GM21576 (cell line): ENCODE data around the gene GPR146.

Experiments used
- ATAC-seq: cut with Tn5 transposase; IDR thresholded peaks from one replicate; pipeline ENCODE4 v1.9.1; 2021; ENCODE audit warnings: mild to moderate bottlenecking, moderate library complexity; ENCODE audit not compliant: unreplicated experiment

The GPR146 gene

GRCh38 chr7:1090686-1091643, 46.6 kb downstream of the GPR146 start:
- ATAC-seq = no peak

- no peak for ATAC-seq
Observed at GRCh38 chr7:1091644-1092027, 47.3 kb downstream of the GPR146 start.

- ATAC-seq = no peak
Observed at GRCh38 chr7:1092161-1092632, 47.9 kb downstream of the GPR146 start.

- ATAC-seq = no peak
Observed at GRCh38 chr7:1092806-1093501, 48.6 kb downstream of the GPR146 start.

GRCh38 chr7:1093502-1093843, 49.1 kb downstream of the GPR146 start:
- no peak for ATAC-seq

GRCh38 chr7:1093916-1094508, 49.7 kb downstream of the GPR146 start:
- ATAC-seq = no peak

- no peak for ATAC-seq
Observed at GRCh38 chr7:1094870-1095269, 50.5 kb downstream of the GPR146 start.

GRCh38 chr7:1095621-1096155, 51.3 kb downstream of the GPR146 start:
- no peak for ATAC-seq

GRCh38 chr7:1096156-1097119, 52.1 kb downstream of the GPR146 start:
- no peak for ATAC-seq

- ATAC-seq = no peak
Observed at GRCh38 chr7:1097120-1097504, 52.8 kb downstream of the GPR146 start.

- ATAC-seq = no peak
Observed at GRCh38 chr7:1098243-1099153, 54.2 kb downstream of the GPR146 start.

- ATAC-seq = no peak
Observed at GRCh38 chr7:1099154-1099542, 54.8 kb downstream of the GPR146 start.

GRCh38 chr7:1099637-1100036, 55.3 kb downstream of the GPR146 start:
- ATAC-seq = no peak

GRCh38 chr7:1100386-1100785, 56.0 kb downstream of the GPR146 start:
- no peak for ATAC-seq

- ATAC-seq = no peak
Observed at GRCh38 chr7:1100834-1101562, 56.7 kb downstream of the GPR146 start.

- ATAC-seq = no peak
Observed at GRCh38 chr7:1101563-1102431, 57.5 kb downstream of the GPR146 start.

- ATAC-seq = no peak
Observed at GRCh38 chr7:1103009-1103788, 58.9 kb downstream of the GPR146 start.
